Testis (tissue), 3 donors: ENCODE results near the gene EDEM2. TPM values are rescaled to one million over a fixed set of nuclear protein-coding genes. Genes with fewer than 3 reads are reported as not detected.

Experiments used
- DNase-seq: peaks from one replicate; pipeline ENCODE4 v3.0.0-alpha.2; 2019
- H3K27ac ChIP-seq, 2 donors: fragments of 200-600 bp; sonication (generic); one replicate each; pipeline ENCODE4 v1.5.1; 2019
- H3K27me3 ChIP-seq: fragments of 200-600 bp; sonication (generic); one replicate; pipeline ENCODE4 v1.5.1; 2019
- H3K36me3 ChIP-seq: fragments of 200-600 bp; sonication (generic); one replicate; pipeline ENCODE4 v1.5.1; 2017; ENCODE audit warnings: low read depth; ENCODE audit errors: missing control alignments
- H3K4me1 ChIP-seq: fragments of 200-600 bp; sonication (generic); one replicate; pipeline ENCODE4 v1.5.1; 2019
- H3K4me3 ChIP-seq, 2 donors: fragments of 200-600 bp; sonication (generic); one replicate each; pipeline ENCODE4 v1.5.1; 2017 to 2019
- H3K9me3 ChIP-seq: fragments of 200-600 bp; sonication (generic); one replicate; pipeline ENCODE4 v1.5.1; 2017
- CTCF ChIP-seq, 3 experiments: fragments of 450-650 bp in 2 of 3; fragments of 200-600 bp in 1 of 3; sonication (generic) in 1 of 3; IDR thresholded peaks; one replicate each; pipeline ENCODE4 v1.5.1; 2016 to 2019; ENCODE audit warnings: antibody characterized with exemption in 3 of 3, mild to moderate bottlenecking in 2 of 3, moderate library complexity in 1 of 3
- POLR2A ChIP-seq: fragments of 450-650 bp; IDR thresholded peaks from one replicate; pipeline ENCODE4 v1.6.1; 2017; ENCODE audit warnings: antibody characterized with exemption, mild to moderate bottlenecking, moderate library complexity
- WGBS, 2 donors: methylation state at CpG; one replicate each; pipeline ENCODE4 v1.1.5; 2018; 5-methylcytosine and 5-hydroxymethylcytosine counted together
- intact Hi-C: fragments of 100-400 bp; cut with DNase I; formaldehyde crosslinking; loops from one replicate; pipeline ENCODE4 v1.15.1; 2023; ENCODE audit warnings: low total_unique reads
- polyA plus RNA-seq: library from polyadenylated mRNA; stranded (reverse); fragments of 350-450 nt; fragmentation: Illumina TruSeq; extraction: RNeasy Lipid Tissue Mini Kit (QIAGEN cat#74804); gene quantifications from one replicate; pipeline ENCODE4 v1.2.3, GENCODE V29; 2014; ENCODE audit warnings: low read depth, low replicate concordance; ENCODE audit not compliant: insufficient read depth
- total RNA-seq, 2 donors: library from RNA; depleted of rRNA; stranded (reverse); fragments of >200 nt; gene quantifications; one replicate each; pipeline ENCODE4 v1.2.3, GENCODE V29; 2016

Gene EDEM2
- total and polyA plus RNA-seq, 3 donors from 2014 or later, result 14.0 to 16.9 (median 15.7) TPM

- intact Hi-C loops, result no loop called here
- Histone ChIP-seq H3K36me3 (no peaks in the 10 kb centered on the region), H3K27me3 (no peaks in the 10 kb centered on the region), H3K27ac (peak overlapping the region; percentile 62 to 63), H3K9me3 (no peaks in the 10 kb centered on the region), H3K4me3 (peak overlapping the region; percentile 63 to 84), H3K4me1 (peaks cover 5% of the 10 kb centered on the region)
- no peak for TF ChIP-seq CTCF (IDR thresholded peaks at IDR 0.05)
- TF ChIP-seq POLR2A, result no peak
- peak; percentile 21 for DNase-seq
- WGBS, 2 donors, result 7 to 10% methylated on average over 5 to 23 of the region's 23 CpGs
These were observed 727 bp downstream of the EDEM2 start for GRCh38 chr20:35146299-35146919.

GRCh38 chr20:35145141-35145564, 2.0 kb downstream of the EDEM2 start:
- peak in 2 of 3 experiments; percentile 8 to 19 for TF ChIP-seq CTCF (IDR thresholded peaks at IDR 0.05)
- no peak for TF ChIP-seq POLR2A
- Histone ChIP-seq H3K36me3 (no peaks in the 10 kb centered on the region), H3K4me3 (no peak overlapping the region), H3K27me3 (no peaks in the 10 kb centered on the region), H3K4me1 (peaks cover 5% of the 10 kb centered on the region), H3K9me3 (no peaks in the 10 kb centered on the region), H3K27ac (no peak overlapping the region)
- WGBS, 2 donors, result 40 to 70% methylated on average over 2 of the region's 2 CpGs
- intact Hi-C loops, result no loop called here
- no peak for DNase-seq

GRCh38 chr20:35144694-35145093, 2.4 kb downstream of the EDEM2 start:
- 62 to 72% methylated on average over 7 of the region's 7 CpGs for WGBS, 2 donors

GRCh38 chr20:35135867-35136586, 11.1 kb downstream of the EDEM2 start:
- intact Hi-C loops, result no loop called here
- Histone ChIP-seq H3K36me3 (no peaks in the 10 kb centered on the region), H3K4me3 (no peak overlapping the region), H3K27ac (peak overlapping the region in 1 of 2 donors; percentile 15), H3K4me1 (peaks cover 13% of the 10 kb centered on the region), H3K9me3 (no peaks in the 10 kb centered on the region), H3K27me3 (no peaks in the 10 kb centered on the region)
- TF ChIP-seq CTCF (IDR thresholded peaks at IDR 0.05) (no peak), POLR2A (no peak)
- 88 to 91% methylated on average over 8 to 11 of the region's 11 CpGs for WGBS, 2 donors
- DNase-seq, result no peak

More at GRCh38 chr20:35144694-35145093, 2.4 kb downstream of the EDEM2 start:
- TF ChIP-seq CTCF (IDR thresholded peaks at IDR 0.05) (no peak), POLR2A (no peak)
- no peak for DNase-seq
- H3K4me3 ChIP-seq, result no peak overlapping the region
- H3K9me3 ChIP-seq, result no peaks in the 10 kb centered on the region
- no peaks in the 10 kb centered on the region for H3K36me3 ChIP-seq
- H3K27me3 ChIP-seq, result no peaks in the 10 kb centered on the region
- H3K27ac ChIP-seq, result no peak overlapping the region
- intact Hi-C loops, result no loop called here
- peaks cover 5% of the 10 kb centered on the region for H3K4me1 ChIP-seq
